Type B pancreatic cell (in vitro differentiated cells): Measurements from ENCODE around the gene NCOR1. TPM values are rescaled to one million over a fixed set of nuclear protein-coding genes. Genes with fewer than 3 reads are reported as not detected.
"Not testable (repeated sequence)": the region's sequence is repeated elsewhere in the genome, so short reads cannot be mapped to it uniquely, and the experiment has no call there.

Source experiments
- DNase-seq: peaks from one replicate; pipeline ENCODE4 v3.0.0; 2021; ENCODE audit warnings: mixed read lengths; ENCODE audit not compliant: unreplicated experiment; ENCODE audit errors: extremely low spot score
- H3K27ac Mint-ChIP-seq: 2 replicates; pipeline ENCODE4 v1.8.0; 2021; ENCODE audit warnings: mild to moderate bottlenecking, mixed read lengths
- H3K27me3 Mint-ChIP-seq: 2 replicates; pipeline ENCODE4 v1.8.0; 2021; ENCODE audit warnings: mixed read lengths
- H3K36me3 Mint-ChIP-seq: 2 replicates; pipeline ENCODE4 v1.8.0; 2021; ENCODE audit warnings: mixed read lengths
- H3K4me1 Mint-ChIP-seq: one replicate; pipeline ENCODE4 v1.8.0; 2021; ENCODE audit warnings: mixed read lengths; ENCODE audit not compliant: unreplicated experiment
- H3K4me3 Mint-ChIP-seq: 2 replicates; pipeline ENCODE4 v1.8.0; 2021; ENCODE audit warnings: mild to moderate bottlenecking, mixed read lengths
- H3K9me3 Mint-ChIP-seq: 2 replicates; pipeline ENCODE4 v1.8.0; 2021; ENCODE audit warnings: mixed read lengths
- CTCF ChIP-seq: fragments of 200-600 bp; sonication (generic); conservative IDR thresholded peaks from 2 replicates; pipeline ENCODE4 v1.5.0; 2021; ENCODE audit warnings: antibody characterized with exemption, mild to moderate bottlenecking
- total RNA-seq: library from RNA; stranded (reverse); gene quantifications from 2 replicates; pipeline ENCODE4 v1.2.1, GENCODE V29; 2021; ENCODE audit warnings: low replicate concordance

NCOR1 gene
- total RNA-seq, 1 donor from 2014 or later = 133 TPM

GRCh38 chr17:16187642-16188041 is 27.7 kb downstream of the NCOR1 start:
- no peak for DNase-seq
- Mint-ChIP-seq H3K36me3 (peaks cover 33% of the 10 kb centered on the region), H3K9me3 (no peaks in the 10 kb centered on the region), H3K4me1 (peaks cover 8% of the 10 kb centered on the region), H3K4me3 (no peak overlapping the region), H3K27ac (no peak overlapping the region), H3K27me3 (no peaks in the 10 kb centered on the region)
- TF ChIP-seq CTCF = no peak

- no peak for DNase-seq
- TF ChIP-seq CTCF = no peak
- no peaks in the 10 kb centered on the region for H3K9me3 Mint-ChIP-seq
- no peaks in the 10 kb centered on the region for H3K27me3 Mint-ChIP-seq
- H3K36me3 Mint-ChIP-seq = peaks cover 49% of the 10 kb centered on the region
- no peak overlapping the region for H3K4me3 Mint-ChIP-seq
- no peak overlapping the region for H3K27ac Mint-ChIP-seq
- H3K4me1 Mint-ChIP-seq = no peaks in the 10 kb centered on the region
Observed at GRCh38 chr17:16181581-16181980, 33.8 kb downstream of the NCOR1 start.

- no peak overlapping the region for H3K4me3 Mint-ChIP-seq
- TF ChIP-seq CTCF = no peak
- no peaks in the 10 kb centered on the region for H3K4me1 Mint-ChIP-seq
- H3K27ac Mint-ChIP-seq = no peak overlapping the region
- no peak for DNase-seq
- no peaks in the 10 kb centered on the region for H3K27me3 Mint-ChIP-seq
- no peaks in the 10 kb centered on the region for H3K9me3 Mint-ChIP-seq
- H3K36me3 Mint-ChIP-seq = peaks cover 29% of the 10 kb centered on the region
Observed at GRCh38 chr17:16178836-16179235, 36.5 kb downstream of the NCOR1 start.

GRCh38 chr17:16171613-16172012 is 43.7 kb downstream of the NCOR1 start:
- Mint-ChIP-seq H3K9me3 (no peaks in the 10 kb centered on the region), H3K4me3 (no peak overlapping the region), H3K4me1 (no peaks in the 10 kb centered on the region), H3K36me3 (peaks cover 11% of the 10 kb centered on the region), H3K27me3 (no peaks in the 10 kb centered on the region), H3K27ac (no peak overlapping the region)
- TF ChIP-seq CTCF = no peak
- no peak for DNase-seq

GRCh38 chr17:16166766-16167165 is 48.6 kb downstream of the NCOR1 start:
- peaks cover 30% of the 10 kb centered on the region for H3K36me3 Mint-ChIP-seq
- not testable (repeated sequence) for DNase-seq, H3K27me3 Mint-ChIP-seq, H3K9me3 Mint-ChIP-seq, H3K4me3 Mint-ChIP-seq, H3K4me1 Mint-ChIP-seq, H3K27ac Mint-ChIP-seq

GRCh38 chr17:16158714-16159113 is 56.6 kb downstream of the NCOR1 start:
- no peaks in the 10 kb centered on the region for H3K27me3 Mint-ChIP-seq
- no peaks in the 10 kb centered on the region for H3K4me1 Mint-ChIP-seq
- H3K9me3 Mint-ChIP-seq = no peaks in the 10 kb centered on the region
- H3K27ac Mint-ChIP-seq = no peak overlapping the region
- no peak for TF ChIP-seq CTCF
- no peak overlapping the region for H3K4me3 Mint-ChIP-seq
- no peak for DNase-seq
- H3K36me3 Mint-ChIP-seq = peaks cover 23% of the 10 kb centered on the region
